ENCODE measurements around the gene TCTN2.

- TF ChIP-seq EZH2phosphoT487 (IDR thresholded peaks at IDR 0.05; ENCODE audit: low read depth, severe bottlenecking, unreplicated experiment), result no peak
- TF ChIP-seq, protein P1, sequence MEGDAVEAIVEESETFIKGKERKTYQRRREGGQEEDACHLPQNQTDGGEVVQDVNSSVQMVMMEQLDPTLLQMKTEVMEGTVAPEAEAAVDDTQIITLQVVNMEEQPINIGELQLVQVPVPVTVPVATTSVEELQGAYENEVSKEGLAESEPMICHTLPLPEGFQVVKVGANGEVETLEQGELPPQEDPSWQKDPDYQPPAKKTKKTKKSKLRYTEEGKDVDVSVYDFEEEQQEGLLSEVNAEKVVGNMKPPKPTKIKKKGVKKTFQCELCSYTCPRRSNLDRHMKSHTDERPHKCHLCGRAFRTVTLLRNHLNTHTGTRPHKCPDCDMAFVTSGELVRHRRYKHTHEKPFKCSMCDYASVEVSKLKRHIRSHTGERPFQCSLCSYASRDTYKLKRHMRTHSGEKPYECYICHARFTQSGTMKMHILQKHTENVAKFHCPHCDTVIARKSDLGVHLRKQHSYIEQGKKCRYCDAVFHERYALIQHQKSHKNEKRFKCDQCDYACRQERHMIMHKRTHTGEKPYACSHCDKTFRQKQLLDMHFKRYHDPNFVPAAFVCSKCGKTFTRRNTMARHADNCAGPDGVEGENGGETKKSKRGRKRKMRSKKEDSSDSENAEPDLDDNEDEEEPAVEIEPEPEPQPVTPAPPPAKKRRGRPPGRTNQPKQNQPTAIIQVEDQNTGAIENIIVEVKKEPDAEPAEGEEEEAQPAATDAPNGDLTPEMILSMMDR (IDR thresholded peaks at IDR 0.05; ENCODE audit: poor library complexity), result no peak
- TF ChIP-seq EZH2 (IDR thresholded peaks at IDR 0.05; ENCODE audit: borderline replicate concordance), result no peak
Observed at GRCh38 chr12:123743002-123743401, 72.1 kb downstream of the TCTN2 start.

Measured in hepatocyte (in vitro differentiated cells).